GM21737 (cell line): ENCODE results near the gene ETFDH.
"Not testable (repeated sequence)": the region's sequence is repeated elsewhere in the genome, so short reads cannot be mapped to it uniquely, and the experiment has no call there.

Source experiments
- ATAC-seq: cut with Tn5 transposase; IDR thresholded peaks from one replicate; pipeline ENCODE4 v1.9.1; 2021; ENCODE audit warnings: mild to moderate bottlenecking, moderate library complexity; ENCODE audit not compliant: unreplicated experiment

Gene ETFDH

DNA sequence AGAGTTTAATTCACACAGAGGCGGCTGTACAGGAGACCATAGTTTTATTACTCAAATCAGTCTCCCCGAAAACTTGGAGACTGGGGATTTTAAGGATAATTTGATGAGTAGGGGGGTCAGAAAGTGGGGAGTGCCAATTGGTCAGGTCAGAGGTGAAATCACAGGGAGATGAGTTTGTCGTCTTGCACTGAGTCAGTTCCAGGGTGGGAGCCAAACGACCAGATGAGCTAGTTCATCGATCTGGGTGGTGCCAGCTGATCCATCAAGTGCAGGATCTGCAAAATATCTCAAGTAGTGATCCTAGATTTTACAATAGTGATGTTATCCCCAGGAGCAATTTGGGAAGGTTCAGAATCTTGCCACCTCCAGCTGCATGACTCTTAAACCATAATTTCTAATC lies 4.0 kb downstream of the ETFDH start:
- no peak for ATAC-seq

GRCh38 chr4:158678767-158679166 lies 6.7 kb downstream of the ETFDH start:
- no peak for ATAC-seq

DNA sequence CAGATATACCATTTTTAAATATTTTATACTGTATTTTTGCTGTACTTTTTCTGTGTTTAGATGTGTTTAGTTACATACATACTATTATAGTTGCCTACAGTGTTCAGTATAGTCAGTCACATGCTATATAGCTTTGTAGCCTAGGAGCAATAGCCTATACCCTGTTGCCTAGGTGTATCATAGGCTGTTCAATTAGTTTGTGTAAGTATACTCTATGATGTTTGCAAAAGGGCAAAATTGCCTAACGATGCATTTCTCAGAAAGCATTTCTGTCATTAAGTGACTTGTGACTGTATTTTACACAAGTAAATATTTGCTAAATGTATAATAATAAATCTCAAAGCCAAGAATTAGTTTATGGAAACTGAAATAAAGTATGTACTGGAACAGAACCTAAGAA lies 9.5 kb downstream of the ETFDH start:
- no peak for ATAC-seq

DNA sequence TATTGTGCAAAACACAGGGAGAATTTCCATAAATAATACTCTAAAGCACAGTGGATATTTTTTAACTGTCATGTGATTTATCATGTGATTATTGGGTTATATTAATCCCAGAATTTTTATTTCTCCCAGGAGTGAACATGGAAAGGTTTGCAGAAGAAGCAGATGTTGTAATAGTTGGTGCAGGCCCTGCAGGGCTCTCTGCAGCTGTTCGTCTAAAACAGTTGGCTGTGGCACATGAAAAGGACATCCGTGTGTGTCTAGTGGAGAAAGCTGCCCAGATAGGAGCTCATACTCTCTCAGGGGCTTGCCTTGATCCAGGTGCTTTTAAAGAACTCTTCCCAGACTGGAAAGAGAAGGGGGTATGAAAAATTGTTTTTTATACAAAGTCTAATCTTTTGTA lies 10.0 kb downstream of the ETFDH start:
- ATAC-seq: no peak

DNA sequence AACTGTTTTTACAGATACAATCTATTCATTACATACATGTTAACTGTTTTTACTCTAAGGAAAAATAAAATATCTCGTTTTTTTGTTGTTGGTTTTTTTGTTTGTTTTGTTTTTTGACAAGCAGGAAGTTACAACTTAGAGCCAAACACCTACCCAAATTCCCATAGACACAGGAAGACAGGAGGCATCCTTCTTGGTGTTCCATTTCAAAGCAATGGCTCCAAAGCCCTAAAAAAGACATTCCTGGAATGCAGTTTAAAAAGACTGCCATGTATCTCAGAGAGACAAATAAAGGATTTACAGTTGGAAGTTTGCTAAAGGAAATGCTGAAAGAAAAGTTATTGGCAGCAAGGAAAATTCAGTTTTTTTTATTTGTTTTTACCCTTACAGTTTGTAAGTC lies 16.7 kb downstream of the ETFDH start:
- no peak for ATAC-seq

- ATAC-seq: no peak
Observed at GRCh38 chr4:158704274-158704673, 32.2 kb downstream of the ETFDH start.

DNA sequence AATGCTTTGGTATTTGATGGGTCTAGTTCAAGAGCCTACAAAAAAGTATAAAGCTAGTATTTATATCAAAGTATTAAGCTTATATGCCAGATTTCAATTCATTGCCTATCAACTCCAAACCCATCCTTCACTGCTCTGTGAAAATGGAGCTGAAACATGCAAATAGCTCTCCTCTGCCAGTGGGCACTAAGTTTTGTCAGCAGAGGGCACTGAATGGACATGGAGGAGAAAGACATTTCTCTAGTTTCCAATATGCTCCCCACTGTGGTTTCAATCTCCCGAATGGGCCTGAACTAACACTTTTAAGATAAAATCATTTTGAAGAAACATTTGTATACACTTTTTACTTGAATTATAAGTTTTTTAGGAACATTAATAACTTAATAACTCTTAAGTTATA lies 38.7 kb downstream of the ETFDH start:
- no peak for ATAC-seq

DNA sequence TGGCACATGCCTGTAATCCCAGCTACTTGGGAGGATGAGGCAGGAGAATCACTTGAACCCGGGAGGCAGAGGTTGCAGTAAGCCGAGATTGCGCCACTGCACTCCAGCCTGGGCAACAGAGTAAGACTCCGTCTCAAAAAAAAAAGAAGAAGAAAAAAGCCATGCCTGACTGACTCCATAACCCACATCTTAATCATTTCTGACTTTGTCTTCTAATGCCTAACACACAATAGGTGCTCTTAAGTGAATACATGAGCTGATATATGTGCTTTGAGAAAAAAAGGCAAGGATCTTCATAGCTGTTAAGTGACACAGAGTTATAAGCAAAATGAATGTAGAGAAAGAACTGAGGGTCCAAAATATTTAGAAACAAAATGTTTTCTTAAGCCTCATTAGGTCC lies 40.5 kb downstream of the ETFDH start:
- not testable (repeated sequence) for ATAC-seq

- no peak for ATAC-seq
Observed at GRCh38 chr4:158714937-158715336, 42.8 kb downstream of the ETFDH start.

DNA sequence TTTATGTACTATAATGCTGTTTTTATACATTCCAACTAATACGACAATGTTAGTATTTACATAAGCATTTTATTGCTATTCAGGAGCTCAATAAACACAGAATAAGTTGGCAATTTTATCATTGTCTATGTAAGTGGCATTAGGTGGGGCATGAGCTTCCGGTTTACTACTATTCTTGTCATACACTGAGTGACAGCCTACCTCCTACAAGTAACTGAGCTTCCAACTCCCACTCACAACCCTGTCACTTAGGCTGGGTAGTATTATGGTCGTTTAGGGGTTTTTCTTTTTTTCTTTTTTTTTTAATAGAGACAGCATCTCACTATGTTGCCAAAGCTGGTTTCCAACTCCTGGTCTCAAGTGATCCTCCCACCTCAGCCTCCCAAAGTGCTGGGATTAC lies 43.7 kb downstream of the ETFDH start:
- no peak for ATAC-seq

DNA sequence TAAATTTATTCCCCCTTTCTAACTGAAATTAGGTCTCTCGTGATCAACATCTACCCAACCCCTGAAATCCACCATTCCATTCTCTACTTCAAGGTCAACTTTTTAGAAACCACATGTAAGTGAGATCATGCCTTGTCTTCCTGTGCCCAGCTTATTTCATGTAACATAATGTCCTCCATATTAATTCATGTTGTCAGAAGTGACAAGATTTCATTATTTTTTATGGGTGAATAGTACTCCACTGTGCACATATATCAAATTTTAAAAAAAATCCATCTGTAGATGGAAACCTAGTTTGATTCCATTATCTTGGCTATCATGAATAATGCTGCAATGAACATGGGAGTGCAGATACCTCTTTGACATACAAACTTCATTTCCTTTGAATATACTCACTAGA lies 49.6 kb downstream of the ETFDH start:
- ATAC-seq: no peak

DNA sequence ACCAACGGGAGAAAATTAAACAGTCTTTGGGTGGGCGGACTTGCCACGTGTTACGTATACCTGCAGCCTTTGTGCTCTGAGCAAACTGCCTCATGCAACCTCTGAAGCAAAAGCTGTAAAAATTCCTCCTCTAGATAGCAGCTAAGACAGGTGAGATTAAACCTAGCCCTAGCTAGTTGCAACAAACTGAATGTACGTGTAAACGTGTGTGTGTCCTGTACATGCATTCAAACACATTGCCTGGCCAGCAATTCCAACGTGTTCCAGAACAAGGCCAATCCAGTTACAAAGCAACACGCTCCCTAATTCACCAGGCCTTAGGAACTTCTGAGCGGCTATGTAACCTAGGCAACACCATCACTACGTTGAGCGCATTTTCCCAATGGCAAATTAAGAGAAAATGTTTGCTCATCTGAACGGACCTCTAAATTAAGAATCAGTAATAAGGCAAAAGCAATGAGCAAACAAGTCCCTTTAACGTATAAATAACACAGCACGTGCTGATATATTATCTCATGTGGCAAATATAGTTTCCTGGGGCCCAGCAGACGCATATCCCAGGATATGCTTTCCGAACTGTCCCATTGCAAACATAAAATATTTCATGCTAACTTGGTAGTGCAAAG lies 50.3 kb downstream of the ETFDH start:
- no peak for ATAC-seq

- ATAC-seq: peak; percentile 99
Observed at GRCh38 chr4:158722917-158723793, 51.1 kb downstream of the ETFDH start, which contains the start of gene PPID. Gene PPID, minus strand, starts transcription at chr4:158723396. Its CDS starts 108 bp downstream, at chr4:158723288.

DNA sequence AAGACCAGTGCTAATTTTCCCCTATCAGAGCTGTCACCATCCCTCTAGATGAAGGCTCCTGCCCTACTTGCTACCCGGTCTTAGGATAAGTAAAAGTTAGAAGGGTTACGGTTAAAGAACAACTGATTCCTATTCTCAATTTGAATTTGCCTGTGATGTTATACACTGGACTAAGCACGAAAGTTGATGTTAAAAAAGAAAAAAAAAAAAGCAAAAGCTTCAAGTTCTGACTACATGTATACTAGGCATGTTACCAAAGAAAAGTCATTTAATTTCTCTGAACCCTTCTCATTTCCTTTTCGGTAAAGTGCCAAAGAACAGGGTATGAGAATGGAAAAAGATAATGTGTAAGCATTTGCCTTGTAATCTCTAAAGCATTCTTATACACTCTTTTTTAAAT lies 52.5 kb downstream of the ETFDH start:
- ATAC-seq: no peak

GRCh38 chr4:158726633-158727032 lies 54.5 kb downstream of the ETFDH start:
- no peak for ATAC-seq

- ATAC-seq: no peak
Observed at GRCh38 chr4:158728236-158728635, 56.1 kb downstream of the ETFDH start.

DNA sequence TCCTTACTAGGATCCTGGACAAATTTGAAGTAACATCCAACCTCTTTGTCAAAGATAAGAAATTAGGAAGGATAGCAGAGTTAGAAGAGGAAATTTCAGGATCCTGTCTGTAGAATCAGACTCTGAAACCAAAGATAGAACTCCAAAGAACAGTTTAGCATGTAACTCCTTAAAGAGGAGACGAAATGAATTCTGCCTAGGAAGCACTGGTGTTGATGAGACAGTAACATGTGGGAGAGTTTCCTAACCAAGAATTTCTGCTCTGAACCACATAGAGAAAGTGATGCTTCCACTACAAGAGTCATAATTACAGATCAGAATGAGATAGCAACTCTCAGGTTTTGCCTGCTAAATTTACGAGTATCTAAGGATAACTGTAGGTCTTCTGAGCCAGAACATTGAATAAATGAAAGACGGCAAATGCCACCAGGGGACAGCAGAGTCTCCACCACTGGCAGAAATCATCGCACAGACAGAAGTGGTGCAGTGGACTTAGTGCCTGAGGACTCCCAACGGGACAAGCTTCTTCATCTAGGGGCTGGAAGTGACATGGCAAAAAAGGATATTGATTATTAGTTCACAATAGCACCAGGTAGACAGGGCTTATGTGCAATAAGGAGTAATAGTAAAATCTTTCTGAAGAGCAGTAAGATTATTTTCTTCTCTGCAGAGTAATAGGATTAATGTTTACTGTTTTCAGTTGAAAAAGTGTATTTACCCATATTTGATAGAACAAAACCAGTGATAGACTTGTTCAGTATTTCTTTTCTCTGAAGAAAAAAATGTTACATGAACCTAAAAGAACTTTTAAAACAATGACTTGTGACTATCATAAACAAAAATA lies 57.8 kb downstream of the ETFDH start:
- ATAC-seq: peak; percentile 82

DNA sequence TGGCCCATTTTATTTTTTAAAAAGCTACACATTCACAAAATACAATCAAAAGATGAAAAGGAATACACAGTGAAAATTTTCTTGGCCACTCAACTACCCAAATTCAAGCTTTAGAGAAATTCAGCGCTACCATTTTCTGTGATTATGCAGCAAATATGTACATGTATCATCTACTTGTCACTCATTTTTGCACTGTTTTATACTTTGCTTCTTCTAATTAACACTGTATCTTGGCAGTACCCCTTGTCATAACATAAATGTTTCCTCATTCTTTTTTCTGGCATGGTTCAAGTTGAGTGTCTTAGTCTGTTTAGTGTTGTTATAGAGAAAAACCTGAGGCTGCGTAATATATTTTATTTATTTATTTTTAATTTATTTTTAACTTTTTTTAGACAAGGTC lies 66.8 kb downstream of the ETFDH start:
- no peak for ATAC-seq

DNA sequence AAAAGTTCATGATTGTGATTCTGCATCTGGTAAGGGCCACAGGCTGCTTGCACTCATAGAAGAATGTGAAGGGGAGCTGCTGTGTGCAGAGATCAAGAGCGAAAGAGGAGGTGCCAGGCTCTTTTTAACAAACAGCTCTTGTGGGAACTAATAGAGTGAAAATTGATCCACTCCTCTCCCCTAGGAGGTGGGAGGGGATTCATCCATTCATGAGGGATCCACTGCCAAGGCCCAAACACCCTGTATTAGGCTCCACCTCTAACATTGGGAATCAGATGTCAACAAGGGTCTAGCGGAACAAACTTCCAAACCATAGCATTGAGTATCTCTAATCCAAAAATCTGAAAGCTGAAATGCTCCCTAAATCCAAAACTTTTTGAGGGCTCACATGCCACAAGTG lies 67.5 kb downstream of the ETFDH start:
- ATAC-seq: no peak

GRCh38 chr4:158741326-158742021 lies 69.4 kb downstream of the ETFDH start:
- no peak for ATAC-seq

- ATAC-seq: not testable (repeated sequence)
Observed at GRCh38 chr4:158746537-158746936, 74.4 kb downstream of the ETFDH start.
